HL-60 (cell line): ENCODE results near the gene SLC5A2.
"Not testable (repeated sequence)": the region's sequence is repeated elsewhere in the genome, so short reads cannot be mapped to it uniquely, and the experiment has no call there.

Source experiments
- DNase-seq, 2 experiments: peaks; one replicate each; pipeline ENCODE4 v3.0.0-alpha.2; 2010 to 2020; ENCODE audit warnings: low read depth in 1 of 2, low spot score in 1 of 2
- H3K27ac ChIP-seq: fragments of 250-450 bp; sonication (Bioruptor Pico); replicated peaks from 2 replicates; pipeline ENCODE4 v1.5.1; 2020; ENCODE audit warnings: mild to moderate bottlenecking, moderate library complexity
- H3K27me3 ChIP-seq: fragments of 250-450 bp; sonication (Bioruptor Pico); 2 replicates; pipeline ENCODE4 v1.5.1; 2021; ENCODE audit warnings: mild to moderate bottlenecking, moderate library complexity; ENCODE audit not compliant: insufficient read depth, poor library complexity, severe bottlenecking
- H3K4me3 ChIP-seq: replicated peaks from 2 replicates; pipeline ENCODE4 v1.5.1; 2011; ENCODE audit warnings: mild to moderate bottlenecking, control low read depth, low read length; ENCODE audit not compliant: insufficient read depth
- CTCF ChIP-seq: IDR thresholded peaks from one replicate; pipeline ENCODE4 v1.5.1; 2011; ENCODE audit warnings: low read length, control low read depth, inconsistent platforms; ENCODE audit not compliant: insufficient read depth
- GABPA ChIP-seq: IDR thresholded peaks from 2 replicates; pipeline ENCODE4 v1.6.1; 2012; ENCODE audit warnings: low read depth
- POLR2AphosphoS5 ChIP-seq: IDR thresholded peaks from 2 replicates; pipeline ENCODE4 v1.6.1; 2012; ENCODE audit warnings: low read depth
- REST ChIP-seq: IDR thresholded peaks from 2 replicates; pipeline ENCODE4 v1.6.1; 2012; ENCODE audit warnings: low read depth; ENCODE audit not compliant: insufficient replicate concordance
- SPI1 ChIP-seq: IDR thresholded peaks from 2 replicates; pipeline ENCODE4 v1.6.1; 2012; ENCODE audit warnings: low read depth, mild to moderate bottlenecking, borderline replicate concordance

The SLC5A2 gene

GRCh38 chr16:31501966-31502348 lies 19.0 kb downstream of the SLC5A2 start:
- no peak overlapping the region for H3K4me3 ChIP-seq
- no peak for DNase-seq
- H3K27me3 ChIP-seq: no peaks in the 10 kb centered on the region
- TF ChIP-seq POLR2AphosphoS5 (no peak), SPI1 (no peak), REST (no peak), GABPA (no peak), CTCF (no peak)
- no peak overlapping the region for H3K27ac ChIP-seq

- no peak for DNase-seq
- TF ChIP-seq SPI1: no peak
- no peak for TF ChIP-seq REST
- TF ChIP-seq GABPA: no peak
- no peak for TF ChIP-seq POLR2AphosphoS5
- no peak for TF ChIP-seq CTCF
- H3K4me3 ChIP-seq: no peak overlapping the region
- no peak overlapping the region for H3K27ac ChIP-seq
- H3K27me3 ChIP-seq: no peaks in the 10 kb centered on the region
Observed at GRCh38 chr16:31502981-31503380, 20.1 kb downstream of the SLC5A2 start.

GRCh38 chr16:31503555-31503954 lies 20.6 kb downstream of the SLC5A2 start:
- not testable (repeated sequence) for H3K4me3 ChIP-seq, H3K27me3 ChIP-seq, H3K27ac ChIP-seq

GRCh38 chr16:31504159-31504558 lies 21.2 kb downstream of the SLC5A2 start:
- no peaks in the 10 kb centered on the region for H3K27me3 ChIP-seq
- no peak for DNase-seq
- H3K27ac ChIP-seq: no peak overlapping the region
- no peak for TF ChIP-seq CTCF
- TF ChIP-seq GABPA: no peak
- TF ChIP-seq POLR2AphosphoS5: no peak
- TF ChIP-seq REST: no peak
- no peak for TF ChIP-seq SPI1
- H3K4me3 ChIP-seq: no peak overlapping the region

More at GRCh38 chr16:31503555-31503954, 20.6 kb downstream of the SLC5A2 start:
- not testable (repeated sequence) for DNase-seq
